GM19239 (cell line): ENCODE data around the gene TMEM272.
A peak's percentile ranks its signal among the peaks of the same experiment; 100 is the strongest.
"Not testable (repeated sequence)": the region's sequence is repeated elsewhere in the genome, so short reads cannot be mapped to it uniquely, and the experiment has no call there.

ENCODE experiments used
- DNase-seq: peaks from one replicate; pipeline ENCODE4 v3.0.0; 2011; ENCODE audit warnings: low spot score; ENCODE audit not compliant: insufficient read length
- FAIRE-seq: peaks from 2 replicates; lab custom pipeline; 2011; peaks lifted over from hg19 to GRCh38; lab: Jason Lieb, UNC

Gene TMEM272

DNA sequence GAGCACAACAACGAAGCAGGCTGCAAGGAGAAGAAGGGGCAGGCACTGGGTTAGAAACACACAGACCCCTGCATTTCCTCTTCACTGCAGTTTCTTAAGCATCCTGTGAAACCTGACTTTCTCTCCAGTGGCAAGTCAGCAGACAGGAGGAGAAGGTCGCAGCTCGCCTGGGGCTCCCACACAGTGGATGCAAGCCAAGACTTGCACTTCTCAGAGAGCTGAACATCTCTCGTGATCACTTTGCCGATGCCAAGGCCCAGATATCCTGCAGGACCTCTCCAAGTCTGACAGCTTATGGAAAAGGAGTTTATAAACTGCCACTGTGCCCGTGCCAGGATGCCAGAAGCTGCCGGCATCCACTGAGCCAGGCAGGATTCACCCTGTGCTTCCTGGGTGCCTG, 18.4 kb downstream of the TMEM272 start:
- FAIRE-seq (no peak), DNase-seq (no peak)

DNA sequence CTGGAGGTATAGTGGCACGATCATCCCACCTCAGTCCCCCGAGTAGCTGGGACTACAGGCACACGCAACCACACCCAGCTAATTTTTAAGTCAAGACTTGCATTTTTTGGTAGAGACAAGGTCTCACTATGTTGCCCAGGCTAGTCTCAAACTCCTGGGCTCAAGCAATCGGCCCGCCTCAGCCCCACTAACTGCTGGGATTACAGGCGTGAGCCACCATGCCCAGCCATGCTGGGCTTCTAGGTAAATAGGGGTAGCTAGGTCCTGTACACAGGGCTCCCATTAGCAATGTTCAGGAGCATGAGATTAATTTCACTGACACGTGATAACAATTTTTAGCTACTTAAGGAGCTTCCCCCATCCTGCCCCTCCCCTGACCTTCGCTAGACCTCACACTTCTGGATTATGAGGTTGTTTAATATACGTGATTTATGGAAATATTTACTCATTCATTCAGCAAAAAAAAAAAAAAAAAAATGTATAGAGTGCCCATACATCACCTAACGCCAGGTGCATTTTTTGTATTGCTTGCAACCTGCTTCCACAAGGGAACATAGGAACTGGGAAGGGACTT, 19.2 kb downstream of the TMEM272 start:
- FAIRE-seq (no peak), DNase-seq (no peak)

DNA sequence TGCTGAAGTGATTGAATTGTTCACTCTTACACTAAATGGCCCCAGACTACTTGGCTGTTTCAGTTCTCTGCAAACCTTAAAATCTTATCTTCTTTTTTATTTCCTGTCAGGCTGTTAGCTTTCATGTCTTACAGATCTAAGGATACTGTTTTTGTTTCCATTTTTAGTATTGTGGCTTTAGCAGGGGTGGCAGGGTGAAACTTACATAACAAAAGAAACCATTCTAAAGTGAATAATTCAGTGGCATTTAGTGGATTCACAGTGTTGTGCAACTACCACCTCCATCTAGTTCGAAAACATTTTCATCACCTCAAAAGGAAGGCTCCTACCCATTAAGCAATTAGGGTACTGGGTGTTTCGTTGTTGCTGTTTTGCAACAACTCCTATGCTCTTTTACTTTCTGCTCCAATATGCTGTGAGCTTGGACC, 19.8 kb downstream of the TMEM272 start:
- no peak for FAIRE-seq
- DNase-seq, result no peak

GRCh38 chr13:51824712-51825111, 20.3 kb downstream of the TMEM272 start:
- peak; percentile 53 for FAIRE-seq

GRCh38 chr13:51823863-51824262, 21.1 kb downstream of the TMEM272 start:
- no peak for FAIRE-seq
- no peak for DNase-seq

More at GRCh38 chr13:51824712-51825111, 20.3 kb downstream of the TMEM272 start:
- not testable (repeated sequence) for DNase-seq

DNA sequence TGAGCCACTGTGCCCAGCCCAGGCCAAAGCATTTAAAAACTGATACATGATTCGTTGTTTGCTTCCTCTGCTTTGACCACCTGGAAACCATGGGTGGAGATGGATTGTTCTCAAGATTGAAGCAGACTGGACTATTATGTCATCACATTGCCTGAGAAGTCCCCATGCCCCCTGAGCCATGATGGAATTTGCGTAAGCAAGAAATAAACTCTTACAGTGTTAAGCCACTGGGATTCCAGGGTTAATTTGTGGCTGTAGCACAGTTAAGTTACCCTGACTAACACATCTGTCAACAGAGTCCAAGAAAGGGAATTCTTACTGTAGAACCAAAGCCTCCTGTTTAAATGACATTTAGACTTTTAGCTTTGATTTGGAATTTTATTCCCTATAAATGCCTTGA, 21.6 kb downstream of the TMEM272 start:
- no peak for DNase-seq
- peak; percentile 18 for FAIRE-seq

DNA sequence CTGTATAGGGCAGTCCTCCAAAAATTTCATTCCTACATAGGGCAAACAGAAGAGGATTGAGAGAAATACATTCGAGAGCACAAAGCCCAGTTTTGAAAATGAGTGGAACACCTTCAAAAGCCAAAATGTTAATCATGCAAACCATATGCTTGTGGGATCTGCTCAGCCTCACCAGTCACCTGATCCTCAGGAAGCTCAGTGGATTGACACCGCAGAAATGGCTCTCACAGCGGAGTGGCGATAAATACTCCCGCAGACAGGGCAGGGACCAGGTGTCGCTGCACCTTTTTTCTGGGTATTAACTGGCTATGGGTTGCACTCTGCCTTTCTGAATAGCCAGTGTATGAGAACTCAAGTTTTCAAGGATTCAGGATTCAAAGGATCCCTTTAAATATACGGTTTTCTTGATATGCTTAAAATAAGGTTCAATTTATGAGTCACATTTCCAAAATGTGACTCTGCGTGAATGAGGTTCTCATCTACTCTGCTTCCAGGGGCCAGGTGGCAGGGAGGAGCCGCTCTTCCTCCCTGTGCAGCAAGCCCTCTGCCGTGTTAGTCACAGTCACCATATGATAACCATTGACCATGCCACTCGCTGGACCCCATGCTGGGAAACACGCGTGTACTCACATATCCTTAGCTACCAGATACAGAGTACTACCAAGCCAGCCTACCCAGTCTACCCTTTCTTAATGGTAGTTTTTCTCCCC, 22.7 kb downstream of the TMEM272 start:
- no peak for DNase-seq
- FAIRE-seq, result no peak

DNA sequence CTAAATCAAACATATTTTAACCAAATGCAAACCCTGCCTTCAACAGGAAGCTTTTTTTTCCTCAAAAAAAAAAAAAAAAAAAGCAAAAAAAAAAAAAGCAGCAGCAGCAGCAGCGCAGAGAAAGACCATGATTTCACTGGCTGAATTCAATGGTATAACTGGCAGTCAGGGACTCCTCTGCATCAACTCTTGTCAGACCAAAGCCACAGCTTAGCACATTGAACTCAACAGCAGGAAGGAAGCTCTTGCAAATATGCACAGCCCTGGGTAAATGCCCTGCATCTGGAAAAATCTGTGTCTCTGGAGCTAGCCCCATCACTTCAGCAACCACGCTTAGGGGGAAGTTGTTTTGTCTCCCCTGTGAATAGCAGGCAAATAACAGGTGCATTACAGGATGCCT, 23.4 kb downstream of the TMEM272 start:
- no peak for FAIRE-seq
- DNase-seq, result no peak

DNA sequence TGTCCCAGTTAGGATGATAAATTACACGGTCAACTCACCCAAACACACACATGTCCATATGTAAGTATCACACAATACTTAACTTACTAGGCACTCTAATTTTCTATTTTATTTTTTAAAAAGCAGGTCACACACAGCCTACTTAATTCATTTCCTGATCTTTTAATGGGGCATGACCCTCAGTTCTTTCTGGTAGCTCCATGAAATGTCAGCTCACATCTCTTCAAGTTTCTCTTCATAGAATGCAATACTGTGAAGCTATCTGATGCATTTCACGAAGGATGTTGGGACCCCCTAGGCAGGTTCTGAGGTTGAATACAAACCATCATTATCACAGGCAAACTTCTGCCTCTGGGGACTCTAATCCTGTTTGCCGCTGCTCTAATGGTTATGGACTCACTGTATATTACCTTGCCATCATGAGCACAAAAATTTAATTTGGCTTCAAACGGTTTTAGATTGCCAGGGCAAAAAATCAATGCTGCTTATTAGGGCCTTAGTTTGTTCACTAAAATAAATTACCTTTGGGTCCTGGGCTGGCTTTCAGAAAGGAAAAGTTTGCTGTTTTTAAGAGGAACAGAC, 24.9 kb downstream of the TMEM272 start:
- peak; percentile 51 for FAIRE-seq
- DNase-seq, result no peak

GRCh38 chr13:51819544-51819943, 25.4 kb downstream of the TMEM272 start:
- FAIRE-seq (no peak), DNase-seq (no peak)

DNA sequence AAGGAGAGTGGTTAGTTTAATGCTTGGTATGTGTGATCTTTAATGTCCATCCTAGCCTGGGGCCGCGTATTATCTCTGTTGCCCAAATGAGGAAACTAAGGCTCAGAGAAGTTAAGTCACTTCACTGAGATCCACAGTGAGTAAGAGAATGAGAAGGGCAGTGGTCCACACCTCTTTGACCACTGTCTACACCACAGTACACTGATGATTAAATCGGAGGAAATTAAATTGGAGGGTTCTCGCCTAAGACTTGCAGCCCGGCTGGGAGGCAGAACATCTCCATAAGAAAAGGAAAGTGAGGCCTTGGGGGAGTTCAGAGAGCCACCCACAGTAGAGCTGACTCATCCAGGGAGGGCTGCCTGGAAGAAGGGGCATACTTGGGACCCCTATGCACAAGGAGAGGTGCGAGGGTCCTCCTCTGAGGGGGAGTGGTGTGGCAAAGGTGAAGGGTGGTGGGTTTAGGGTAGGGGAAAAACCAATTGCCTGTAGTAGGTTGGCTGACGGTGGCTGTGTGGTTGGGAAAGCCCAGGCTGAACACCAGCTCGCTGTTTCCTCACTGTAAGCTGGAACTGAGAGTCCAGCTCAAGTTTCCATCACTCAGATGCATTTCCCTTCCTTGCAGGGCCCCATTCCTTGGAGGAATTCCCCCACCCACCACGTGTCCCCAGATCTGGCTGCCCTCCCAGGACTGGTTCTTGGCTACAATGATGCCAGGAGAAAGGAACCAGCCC, 26.0 kb downstream of the TMEM272 start:
- DNase-seq (no peak), FAIRE-seq (peak; percentile 79)

GRCh38 chr13:51818276-51818675, 26.7 kb downstream of the TMEM272 start:
- no peak for DNase-seq
- FAIRE-seq, result no peak

DNA sequence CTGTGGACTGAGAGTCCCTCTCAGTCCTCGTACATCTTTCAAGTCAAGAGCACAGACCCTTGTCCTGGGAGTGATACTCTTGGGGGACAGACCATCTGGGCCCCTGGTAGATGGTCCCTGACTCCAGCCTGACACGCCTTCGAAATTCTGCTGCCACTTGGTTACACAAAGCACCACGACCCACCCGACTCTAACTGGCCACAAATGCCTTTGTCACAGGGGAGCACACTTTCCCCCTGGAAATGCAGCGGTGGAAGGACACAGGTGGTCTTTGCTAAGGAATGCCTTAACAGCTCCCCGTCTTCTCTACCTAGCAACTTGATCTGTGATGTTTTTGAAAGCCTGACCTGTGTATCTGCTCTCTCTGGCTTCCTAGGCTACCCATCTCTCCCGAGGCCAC, 27.3 kb downstream of the TMEM272 start:
- DNase-seq, result no peak
- no peak for FAIRE-seq

GRCh38 chr13:51816604-51817249, 28.2 kb downstream of the TMEM272 start:
- DNase-seq (no peak), FAIRE-seq (no peak)

GRCh38 chr13:51815848-51816247, 29.1 kb downstream of the TMEM272 start:
- FAIRE-seq, result no peak

GRCh38 chr13:51814825-51815650, 29.9 kb downstream of the TMEM272 start:
- FAIRE-seq (peak; percentile 99), DNase-seq (peak; percentile 63)

More at GRCh38 chr13:51815848-51816247, 29.1 kb downstream of the TMEM272 start:
- DNase-seq, result no peak

DNA sequence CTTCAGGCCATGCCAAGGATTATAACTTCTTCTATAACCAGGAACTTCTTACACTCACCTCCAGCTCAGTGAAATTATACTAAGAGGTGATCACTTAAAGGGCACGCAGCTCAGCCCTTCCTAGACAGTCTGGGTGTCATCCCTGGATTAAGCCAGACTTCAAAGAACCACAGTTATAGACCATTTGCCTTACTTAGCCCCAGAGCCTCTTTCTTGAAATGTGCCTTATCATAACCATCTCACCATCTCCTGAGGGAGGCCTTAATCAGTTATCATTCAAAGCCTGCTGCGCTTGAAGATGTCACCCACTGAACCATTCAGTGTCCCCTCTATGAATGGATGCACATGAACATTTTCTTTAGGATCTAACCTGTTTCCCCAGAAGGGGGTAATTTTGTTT, 30.9 kb downstream of the TMEM272 start:
- FAIRE-seq, result no peak

GRCh38 chr13:51811920-51812451, 33.0 kb downstream of the TMEM272 start:
- FAIRE-seq (peak; percentile 35), DNase-seq (no peak)

More for the DNA sequence above, 30.9 kb downstream of the TMEM272 start:
- no peak for DNase-seq

- no peak for DNase-seq
- no peak for FAIRE-seq
These were observed 33.9 kb downstream of the TMEM272 start for GRCh38 chr13:51811046-51811445.
